ENCODE data around the gene ASB1. TPM values are rescaled to one million over a fixed set of nuclear protein-coding genes. Genes with fewer than 3 reads are reported as not detected.

Gene ASB1
- total and polyA plus RNA-seq, 2 of the 13 experiments (the other 11 are each of a cell fraction or from before 2014, with no cell fraction given), result 48.6 to 49.2 TPM

DNA sequence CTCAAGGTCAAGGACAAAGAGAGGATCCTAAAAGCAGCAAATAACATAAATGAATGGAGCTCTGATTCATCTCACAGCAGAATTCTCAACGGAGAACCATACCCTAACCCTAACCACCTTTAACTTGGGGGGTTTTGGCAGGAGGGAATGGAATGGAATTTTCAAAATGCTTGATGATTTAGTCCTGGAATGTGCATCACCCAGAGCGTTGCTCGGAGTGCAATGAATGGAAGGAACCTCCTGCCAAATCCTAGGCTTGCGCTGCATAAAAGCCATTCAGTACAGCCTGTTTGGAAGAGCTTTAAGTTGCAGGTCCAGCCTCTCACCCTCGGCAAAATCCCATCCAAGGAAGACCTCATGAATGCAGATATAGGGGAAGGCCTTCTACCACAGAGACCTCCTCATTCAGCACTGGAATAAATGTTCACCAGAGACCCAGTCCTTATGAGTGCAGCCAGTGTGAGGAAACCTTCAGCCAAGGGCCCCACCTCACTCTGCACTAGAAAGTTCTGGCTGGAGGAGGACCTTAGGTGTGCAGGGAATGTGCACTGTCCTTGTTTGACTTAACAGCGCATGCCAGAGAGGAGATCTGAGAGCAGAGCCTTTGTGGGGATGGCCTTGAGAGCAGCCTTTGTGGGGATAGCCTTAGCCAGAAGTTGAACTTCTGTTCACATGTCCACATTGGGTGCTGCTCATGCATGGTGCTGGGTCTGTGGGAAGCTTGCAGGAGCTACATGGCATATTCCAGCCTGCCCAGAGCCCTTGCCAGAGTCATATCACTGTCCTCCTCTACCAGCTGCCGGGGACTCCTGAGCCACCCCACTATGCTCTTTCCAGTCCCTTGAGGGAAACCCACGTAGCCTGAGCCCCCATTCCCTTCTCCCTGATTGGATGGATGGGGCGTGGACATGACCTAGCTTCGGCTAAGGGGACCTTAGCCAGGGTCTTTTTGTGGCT, 30.5 kb downstream of the ASB1 start (continued):
- TF ChIP-seq, protein P1, sequence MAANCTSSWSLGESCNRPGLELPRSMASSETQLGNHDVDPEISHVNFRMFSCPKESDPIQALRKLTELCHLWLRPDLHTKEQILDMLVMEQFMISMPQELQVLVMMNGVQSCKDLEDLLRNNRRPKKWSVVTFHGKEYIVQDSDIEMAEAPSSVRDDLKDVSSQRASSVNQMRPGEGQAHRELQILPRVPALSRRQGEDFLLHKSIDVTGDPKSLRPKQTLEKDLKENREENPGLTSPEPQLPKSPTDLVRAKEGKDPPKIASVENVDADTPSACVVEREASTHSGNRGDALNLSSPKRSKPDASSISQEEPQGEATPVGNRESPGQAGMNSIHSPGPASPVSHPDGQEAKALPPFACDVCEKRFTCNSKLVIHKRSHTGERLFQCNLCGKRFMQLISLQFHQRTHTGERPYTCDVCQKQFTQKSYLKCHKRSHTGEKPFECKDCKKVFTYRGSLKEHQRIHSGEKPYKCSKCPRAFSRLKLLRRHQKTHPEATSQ (CRISPR knock-in tag; IDR thresholded peaks at IDR 0.05; ENCODE audit: borderline replicate concordance), result peak; percentile 36; the same call in 1 of the 2 replicates
- TF ChIP-seq, protein P2, sequence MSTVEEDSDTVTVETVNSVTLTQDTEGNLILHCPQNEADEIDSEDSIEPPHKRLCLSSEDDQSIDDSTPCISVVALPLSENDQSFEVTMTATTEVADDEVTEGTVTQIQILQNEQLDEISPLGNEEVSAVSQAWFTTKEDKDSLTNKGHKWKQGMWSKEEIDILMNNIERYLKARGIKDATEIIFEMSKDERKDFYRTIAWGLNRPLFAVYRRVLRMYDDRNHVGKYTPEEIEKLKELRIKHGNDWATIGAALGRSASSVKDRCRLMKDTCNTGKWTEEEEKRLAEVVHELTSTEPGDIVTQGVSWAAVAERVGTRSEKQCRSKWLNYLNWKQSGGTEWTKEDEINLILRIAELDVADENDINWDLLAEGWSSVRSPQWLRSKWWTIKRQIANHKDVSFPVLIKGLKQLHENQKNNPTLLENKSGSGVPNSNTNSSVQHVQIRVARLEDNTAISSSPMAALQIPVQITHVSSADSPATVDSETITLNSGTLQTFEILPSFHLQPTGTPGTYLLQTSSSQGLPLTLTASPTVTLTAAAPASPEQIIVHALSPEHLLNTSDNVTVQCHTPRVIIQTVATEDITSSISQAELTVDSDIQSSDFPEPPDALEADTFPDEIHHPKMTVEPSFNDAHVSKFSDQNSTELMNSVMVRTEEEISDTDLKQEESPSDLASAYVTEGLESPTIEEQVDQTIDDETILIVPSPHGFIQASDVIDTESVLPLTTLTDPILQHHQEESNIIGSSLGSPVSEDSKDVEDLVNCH (CRISPR knock-in tag; IDR thresholded peaks at IDR 0.05), result 0 out of 2 replicates have a peak, but pooled peaks have one; percentile 25
- TF ChIP-seq, protein P3, sequence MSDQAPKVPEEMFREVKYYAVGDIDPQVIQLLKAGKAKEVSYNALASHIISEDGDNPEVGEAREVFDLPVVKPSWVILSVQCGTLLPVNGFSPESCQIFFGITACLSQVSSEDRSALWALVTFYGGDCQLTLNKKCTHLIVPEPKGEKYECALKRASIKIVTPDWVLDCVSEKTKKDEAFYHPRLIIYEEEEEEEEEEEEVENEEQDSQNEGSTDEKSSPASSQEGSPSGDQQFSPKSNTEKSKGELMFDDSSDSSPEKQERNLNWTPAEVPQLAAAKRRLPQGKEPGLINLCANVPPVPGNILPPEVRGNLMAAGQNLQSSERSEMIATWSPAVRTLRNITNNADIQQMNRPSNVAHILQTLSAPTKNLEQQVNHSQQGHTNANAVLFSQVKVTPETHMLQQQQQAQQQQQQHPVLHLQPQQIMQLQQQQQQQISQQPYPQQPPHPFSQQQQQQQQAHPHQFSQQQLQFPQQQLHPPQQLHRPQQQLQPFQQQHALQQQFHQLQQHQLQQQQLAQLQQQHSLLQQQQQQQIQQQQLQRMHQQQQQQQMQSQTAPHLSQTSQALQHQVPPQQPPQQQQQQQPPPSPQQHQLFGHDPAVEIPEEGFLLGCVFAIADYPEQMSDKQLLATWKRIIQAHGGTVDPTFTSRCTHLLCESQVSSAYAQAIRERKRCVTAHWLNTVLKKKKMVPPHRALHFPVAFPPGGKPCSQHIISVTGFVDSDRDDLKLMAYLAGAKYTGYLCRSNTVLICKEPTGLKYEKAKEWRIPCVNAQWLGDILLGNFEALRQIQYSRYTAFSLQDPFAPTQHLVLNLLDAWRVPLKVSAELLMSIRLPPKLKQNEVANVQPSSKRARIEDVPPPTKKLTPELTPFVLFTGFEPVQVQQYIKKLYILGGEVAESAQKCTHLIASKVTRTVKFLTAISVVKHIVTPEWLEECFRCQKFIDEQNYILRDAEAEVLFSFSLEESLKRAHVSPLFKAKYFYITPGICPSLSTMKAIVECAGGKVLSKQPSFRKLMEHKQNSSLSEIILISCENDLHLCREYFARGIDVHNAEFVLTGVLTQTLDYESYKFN (CRISPR knock-in tag; conservative IDR thresholded peaks at IDR 0.05), result peak; percentile 75
- peak; percentile 74; the same call in 1 of the 2 replicates for TF ChIP-seq ZNF543 (CRISPR knock-in tag; IDR thresholded peaks at IDR 0.05)
- TF ChIP-seq ESRRA (CRISPR knock-in tag; IDR thresholded peaks at IDR 0.05; ENCODE audit: low read depth), result no peak; the same call in 1 of the 2 replicates
- TF ChIP-seq, protein P4, sequence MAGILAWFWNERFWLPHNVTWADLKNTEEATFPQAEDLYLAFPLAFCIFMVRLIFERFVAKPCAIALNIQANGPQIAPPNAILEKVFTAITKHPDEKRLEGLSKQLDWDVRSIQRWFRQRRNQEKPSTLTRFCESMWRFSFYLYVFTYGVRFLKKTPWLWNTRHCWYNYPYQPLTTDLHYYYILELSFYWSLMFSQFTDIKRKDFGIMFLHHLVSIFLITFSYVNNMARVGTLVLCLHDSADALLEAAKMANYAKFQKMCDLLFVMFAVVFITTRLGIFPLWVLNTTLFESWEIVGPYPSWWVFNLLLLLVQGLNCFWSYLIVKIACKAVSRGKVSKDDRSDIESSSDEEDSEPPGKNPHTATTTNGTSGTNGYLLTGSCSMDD (CRISPR knock-in tag; IDR thresholded peaks at IDR 0.05), result no peak
- no peak for TF ChIP-seq MATR3 (CRISPR knock-in tag; IDR thresholded peaks at IDR 0.05)
- no peak for TF ChIP-seq SIN3B (IDR thresholded peaks at IDR 0.05; ENCODE audit: low read length)
- TF ChIP-seq, protein P5, sequence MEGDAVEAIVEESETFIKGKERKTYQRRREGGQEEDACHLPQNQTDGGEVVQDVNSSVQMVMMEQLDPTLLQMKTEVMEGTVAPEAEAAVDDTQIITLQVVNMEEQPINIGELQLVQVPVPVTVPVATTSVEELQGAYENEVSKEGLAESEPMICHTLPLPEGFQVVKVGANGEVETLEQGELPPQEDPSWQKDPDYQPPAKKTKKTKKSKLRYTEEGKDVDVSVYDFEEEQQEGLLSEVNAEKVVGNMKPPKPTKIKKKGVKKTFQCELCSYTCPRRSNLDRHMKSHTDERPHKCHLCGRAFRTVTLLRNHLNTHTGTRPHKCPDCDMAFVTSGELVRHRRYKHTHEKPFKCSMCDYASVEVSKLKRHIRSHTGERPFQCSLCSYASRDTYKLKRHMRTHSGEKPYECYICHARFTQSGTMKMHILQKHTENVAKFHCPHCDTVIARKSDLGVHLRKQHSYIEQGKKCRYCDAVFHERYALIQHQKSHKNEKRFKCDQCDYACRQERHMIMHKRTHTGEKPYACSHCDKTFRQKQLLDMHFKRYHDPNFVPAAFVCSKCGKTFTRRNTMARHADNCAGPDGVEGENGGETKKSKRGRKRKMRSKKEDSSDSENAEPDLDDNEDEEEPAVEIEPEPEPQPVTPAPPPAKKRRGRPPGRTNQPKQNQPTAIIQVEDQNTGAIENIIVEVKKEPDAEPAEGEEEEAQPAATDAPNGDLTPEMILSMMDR (CRISPR knock-in tag; IDR thresholded peaks at IDR 0.05), result no peak
- no peak; the same call in 1 of the 2 replicates for TF ChIP-seq ZNF138 (CRISPR knock-in tag; IDR thresholded peaks at IDR 0.05; ENCODE audit: low read depth)
- peak; percentile 58 for TF ChIP-seq IKZF4 (CRISPR knock-in tag; IDR thresholded peaks at IDR 0.05; ENCODE audit: borderline replicate concordance, low read depth, not compliant biosample characterization)
- TF ChIP-seq, protein P6, sequence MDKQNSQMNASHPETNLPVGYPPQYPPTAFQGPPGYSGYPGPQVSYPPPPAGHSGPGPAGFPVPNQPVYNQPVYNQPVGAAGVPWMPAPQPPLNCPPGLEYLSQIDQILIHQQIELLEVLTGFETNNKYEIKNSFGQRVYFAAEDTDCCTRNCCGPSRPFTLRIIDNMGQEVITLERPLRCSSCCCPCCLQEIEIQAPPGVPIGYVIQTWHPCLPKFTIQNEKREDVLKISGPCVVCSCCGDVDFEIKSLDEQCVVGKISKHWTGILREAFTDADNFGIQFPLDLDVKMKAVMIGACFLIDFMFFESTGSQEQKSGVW (CRISPR knock-in tag; IDR thresholded peaks at IDR 0.05; ENCODE audit: borderline replicate concordance), result no peak
- no peak for TF ChIP-seq ZNF790 (CRISPR knock-in tag; IDR thresholded peaks at IDR 0.05; ENCODE audit: borderline replicate concordance)
- peak; percentile 60 for TF ChIP-seq FOXA3 (CRISPR knock-in tag; IDR thresholded peaks at IDR 0.05)
- TF ChIP-seq ZNF143 (CRISPR knock-in tag; IDR thresholded peaks at IDR 0.05), result no peak
- no peak for TF ChIP-seq ZBTB42 (CRISPR knock-in tag; IDR thresholded peaks at IDR 0.05)

Data from HepG2 (cell line).